GM12878 (cell line): Measurements from ENCODE around the gene TYW1B. TPM values are rescaled to one million over a fixed set of nuclear protein-coding genes. Genes with fewer than 3 reads are reported as not detected.
"Not testable (repeated sequence)": the region's sequence is repeated elsewhere in the genome, so short reads cannot be mapped to it uniquely, and the experiment has no call there.

Source experiments
- ATAC-seq: fragments of 200-7000 bp; cut with Tn5 transposase; 3 replicates; pipeline ENCODE4 v1.9.1; 2020; ENCODE audit warnings: mild to moderate bottlenecking, moderate library complexity
- BruUV-seq: library from RNA; stranded (reverse); fragments of 400-500 nt; replicated peaks from 2 replicates; lab custom pipeline; 2021; lab: Mats Ljungman, UMichigan
- CTCF ChIA-PET: fragments of 300-600 bp; sonication (Branson Sonifier 250); formaldehyde crosslinking; extraction: SDS; loops from one replicate; lab custom pipeline; 2021; ENCODE audit warnings: inconsistent platforms; lab: Yijun Ruan, JAX
- POLR2A ChIA-PET: fragments of 350-600 bp; formaldehyde crosslinking; extraction: SDS; loops from one replicate; lab custom pipeline; 2021; ENCODE audit warnings: inconsistent platforms; lab: Charles Lee
- RAD21 ChIA-PET: fragments of 300-600 bp; sonication (Branson Sonifier 250); formaldehyde crosslinking; loops from one replicate; lab custom pipeline; 2023; ENCODE audit warnings: antibody characterized with exemption; ENCODE audit not compliant: unreplicated experiment; lab: Charles Lee
- SMC1A ChIA-PET: fragments of 300-600 bp; sonication (Branson Sonifier 250); formaldehyde crosslinking; loops from one replicate; lab custom pipeline; 2023; ENCODE audit not compliant: unreplicated experiment, uncharacterized antibody; lab: Charles Lee
- DNase-seq: peaks from one replicate; pipeline ENCODE4 v3.0.0-alpha.2; 2011; ENCODE audit warnings: low read depth, low spot score
- FAIRE-seq: peaks from 3 replicates; lab custom pipeline; 2011; peaks lifted over from hg19 to GRCh38; lab: Jason Lieb, UNC
- H2AFZ ChIP-seq: 2 replicates; pipeline ENCODE4 v1.6.0; 2011; ENCODE audit warnings: low read depth, low read length, control low read depth; ENCODE audit not compliant: control insufficient read depth
- H3K27ac ChIP-seq: 2 replicates; pipeline ENCODE4 v1.5.1; 2011; ENCODE audit warnings: control low read depth; ENCODE audit not compliant: control insufficient read depth, insufficient read depth
- H3K27me3 ChIP-seq, 2 experiments: replicated peaks in 1 of 2; 2 replicates each; pipeline versions ENCODE4 v1.6.0 to v1.6.1; 2011; ENCODE audit warnings: low read length in 1 of 2; ENCODE audit not compliant: control insufficient read depth in 2 of 2, insufficient read depth in 2 of 2
- H3K36me3 ChIP-seq, 2 experiments: 2 replicates each; pipeline ENCODE4 v1.5.1; 2011; ENCODE audit warnings: low read length in 1 of 2; ENCODE audit not compliant: control insufficient read depth in 2 of 2, insufficient read depth in 2 of 2
- H3K4me1 ChIP-seq: 2 replicates; pipeline ENCODE4 v1.6.1; 2011; ENCODE audit warnings: mild to moderate bottlenecking, low read length, moderate library complexity, mixed read lengths; ENCODE audit not compliant: control insufficient read depth, insufficient read depth
- H3K4me2 ChIP-seq: 2 replicates; pipeline ENCODE4 v1.6.0; 2011; ENCODE audit warnings: control low read depth; ENCODE audit not compliant: control insufficient read depth, insufficient read depth
- H3K4me3 ChIP-seq: fragments of 200-600 bp; sonication (generic); 2 replicates; pipeline ENCODE4 v1.5.1; 2016
- H3K79me2 ChIP-seq: 2 replicates; pipeline ENCODE4 v1.6.0; 2011; ENCODE audit warnings: low read length; ENCODE audit not compliant: control insufficient read depth, insufficient read depth
- H3K9ac ChIP-seq: 2 replicates; pipeline ENCODE4 v1.8.0; 2011; ENCODE audit warnings: low read length, control low read depth, mixed read lengths; ENCODE audit not compliant: control insufficient read depth, insufficient read depth
- H3K9me3 ChIP-seq: replicated peaks from 3 replicates; pipeline ENCODE4 v1.5.1; 2011; ENCODE audit warnings: mild to moderate bottlenecking, low read length; ENCODE audit not compliant: control insufficient read depth, insufficient read depth
- H4K20me1 ChIP-seq: 2 replicates; pipeline ENCODE4 v1.6.0; 2011; ENCODE audit not compliant: control insufficient read depth, insufficient read depth
- WGBS: methylation state at CpG from one replicate; pipeline ENCODE4 v1.1.6; 2016; ENCODE audit warnings: low lambda C conversion rate; ENCODE audit not compliant: insufficient replicate concordance, insufficient coverage; ENCODE audit errors: missing lambda C conversion rate; 5-methylcytosine and 5-hydroxymethylcytosine counted together
- in situ Hi-C: fragments of 300-500 bp; cut with MboI; formaldehyde crosslinking; loops from 9 replicates; pipeline ENCODE4 v1.14.3; 2018; ENCODE audit warnings: mixed read lengths
- intact Hi-C: fragments of 100-400 bp; cut with micrococcal nuclease; formaldehyde crosslinking; loops from one replicate; pipeline ENCODE4 v1.14.2; 2022; ENCODE audit not compliant: unreplicated experiment
- polyA plus RNA-seq, 11 experiments: library from polyadenylated mRNA; depleted of rRNA in 4 of 11; unstranded in 6 of 11; stranded (reverse) in 5 of 11; fragments of >200 nt; fragmentation: Nextera tagmentation in 4 of 11; fragmentation: Illumina TruSeq in 1 of 11; extraction: Ambion mirVana in 4 of 11; extraction: Trizol in 1 of 11; gene quantifications; 1 replicate in 1 of 11; 2 replicates in 10 of 11; pipeline versions ENCODE4 v1.2.1 to v1.2.3, GENCODE V29; 2011 to 2016; ENCODE audit warnings: inconsistent platforms in 2 of 11, missing spikeins in 2 of 11, low read depth in 1 of 11
- total RNA-seq, 4 experiments: library from RNA; depleted of rRNA in 3 of 4; stranded (reverse); fragments of >200 nt in 3 of 4; fragmentation: Illumina TruSeq in 1 of 4; extraction: Trizol in 1 of 4; gene quantifications; 2 replicates each; pipeline versions ENCODE4 v1.2.1 to v1.2.3, GENCODE V29; 2013 to 2021

TYW1B gene
- total and polyA plus RNA-seq, 10 of the 15 experiments (the other 5 are each of a cell fraction or from before 2014, with no cell fraction given) = 3.5 to 6.6 (median 5.3) TPM

DNA sequence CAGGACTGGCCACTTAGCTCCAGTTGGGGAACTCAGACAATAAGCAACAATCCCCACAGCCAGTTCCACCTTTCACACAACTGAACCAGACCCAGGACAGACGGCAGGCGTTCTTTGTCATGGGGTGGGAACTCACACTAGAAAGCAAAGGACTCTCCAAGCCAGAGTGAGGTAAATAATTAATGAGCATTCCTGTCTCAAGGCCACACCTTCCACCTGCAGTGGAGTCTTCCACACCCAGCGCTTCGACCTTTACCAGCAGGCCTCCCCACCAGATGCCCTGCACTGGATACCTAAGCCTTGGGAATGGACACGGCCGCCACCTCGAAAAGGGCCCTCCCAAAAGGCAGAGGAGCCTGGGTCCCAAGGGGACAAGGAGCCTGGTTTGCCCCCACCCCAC is 105.3 kb downstream of the TYW1B start:
- H3K4me1 ChIP-seq, H3K9ac ChIP-seq, H3K4me2 ChIP-seq, H2AFZ ChIP-seq, H3K27me3 ChIP-seq, ATAC-seq, H3K27ac ChIP-seq, RAD21 ChIA-PET, H3K36me3 ChIP-seq, in situ Hi-C loops, CTCF ChIA-PET, intact Hi-C loops, FAIRE-seq, SMC1A ChIA-PET, H3K79me2 ChIP-seq, POLR2A ChIA-PET, H4K20me1 ChIP-seq, BruUV-seq, DNase-seq, H3K9me3 ChIP-seq, H3K4me3 ChIP-seq: not testable (repeated sequence)
- 100% methylated on average over 7 of the region's 7 CpGs for WGBS

- H3K79me2 ChIP-seq, H3K4me2 ChIP-seq, FAIRE-seq, BruUV-seq, H3K9ac ChIP-seq, ATAC-seq, intact Hi-C loops, POLR2A ChIA-PET, H3K9me3 ChIP-seq, H3K4me1 ChIP-seq, H2AFZ ChIP-seq, H3K4me3 ChIP-seq, RAD21 ChIA-PET, in situ Hi-C loops, DNase-seq, H4K20me1 ChIP-seq, H3K36me3 ChIP-seq, CTCF ChIA-PET, SMC1A ChIA-PET, H3K27ac ChIP-seq, H3K27me3 ChIP-seq: not testable (repeated sequence)
- WGBS = 100% methylated on average over 4 of the region's 4 CpGs
Observed at GRCh38 chr7:72720890-72721289, 107.1 kb downstream of the TYW1B start.

- H3K9ac ChIP-seq, H3K36me3 ChIP-seq, POLR2A ChIA-PET, FAIRE-seq, DNase-seq, H3K4me1 ChIP-seq, in situ Hi-C loops, H3K4me2 ChIP-seq, H3K9me3 ChIP-seq, H3K27me3 ChIP-seq, CTCF ChIA-PET, H3K79me2 ChIP-seq, SMC1A ChIA-PET, intact Hi-C loops, ATAC-seq, BruUV-seq, H3K27ac ChIP-seq, H4K20me1 ChIP-seq, H2AFZ ChIP-seq, H3K4me3 ChIP-seq, RAD21 ChIA-PET: not testable (repeated sequence)
- WGBS = 88% methylated on average over 6 of the region's 6 CpGs
Observed at GRCh38 chr7:72717252-72717774, 110.7 kb downstream of the TYW1B start.

GRCh38 chr7:72711927-72712326 is 116.1 kb downstream of the TYW1B start:
- H3K36me3 ChIP-seq, in situ Hi-C loops, SMC1A ChIA-PET, DNase-seq, BruUV-seq, H3K4me1 ChIP-seq, H3K4me2 ChIP-seq, H3K27ac ChIP-seq, RAD21 ChIA-PET, ATAC-seq, H3K79me2 ChIP-seq, H3K9me3 ChIP-seq, POLR2A ChIA-PET, H3K9ac ChIP-seq, H3K4me3 ChIP-seq, CTCF ChIA-PET, H3K27me3 ChIP-seq, H4K20me1 ChIP-seq, H2AFZ ChIP-seq, intact Hi-C loops, FAIRE-seq: not testable (repeated sequence)
- 87% methylated on average over 3 of the region's 3 CpGs for WGBS
